Activated naive CD4-positive, alpha-beta T cell (primary cell): ENCODE data around the gene OTOP2.
A peak's percentile ranks its signal among the peaks of the same experiment; 100 is the strongest.
"Not testable (repeated sequence)": the region's sequence is repeated elsewhere in the genome, so short reads cannot be mapped to it uniquely, and the experiment has no call there.

Experiments
- DNase-seq, 4 experiments: peaks; one replicate each; lab custom pipeline; 2025; lab: John Stamatoyannopoulos, UW

Gene OTOP2

GRCh38 chr17:74952431-74953133 lies 28.5 kb downstream of the OTOP2 start:
- no peak for DNase-seq

DNA sequence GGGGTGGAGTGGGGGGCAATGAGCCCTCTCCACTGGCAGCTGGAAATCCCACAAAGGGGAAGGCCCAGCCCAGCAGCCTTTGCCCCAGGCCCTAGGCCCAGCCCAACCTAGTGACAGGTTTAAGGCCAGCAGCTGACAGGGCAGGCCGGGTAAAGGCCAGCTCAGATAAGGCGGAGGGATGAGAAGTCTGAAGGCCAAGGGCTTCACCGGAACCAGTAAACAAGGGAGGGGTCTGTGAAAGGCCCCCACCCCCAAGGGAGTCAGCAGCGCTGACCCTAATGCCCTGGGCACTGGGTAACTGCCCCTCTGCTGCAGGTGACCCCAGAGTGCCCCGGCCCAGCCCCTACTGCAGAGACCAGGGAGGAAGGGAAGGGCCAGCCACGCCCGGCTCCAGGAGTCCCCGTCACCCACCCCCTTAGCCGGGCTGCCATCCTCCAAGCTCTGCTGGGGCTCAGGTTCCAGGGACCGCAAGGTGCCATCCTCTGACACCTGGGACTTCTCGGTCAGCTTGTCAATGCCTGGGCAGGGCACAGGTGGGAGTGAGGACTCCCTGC lies 29.1 kb downstream of the OTOP2 start:
- no peak for DNase-seq

DNA sequence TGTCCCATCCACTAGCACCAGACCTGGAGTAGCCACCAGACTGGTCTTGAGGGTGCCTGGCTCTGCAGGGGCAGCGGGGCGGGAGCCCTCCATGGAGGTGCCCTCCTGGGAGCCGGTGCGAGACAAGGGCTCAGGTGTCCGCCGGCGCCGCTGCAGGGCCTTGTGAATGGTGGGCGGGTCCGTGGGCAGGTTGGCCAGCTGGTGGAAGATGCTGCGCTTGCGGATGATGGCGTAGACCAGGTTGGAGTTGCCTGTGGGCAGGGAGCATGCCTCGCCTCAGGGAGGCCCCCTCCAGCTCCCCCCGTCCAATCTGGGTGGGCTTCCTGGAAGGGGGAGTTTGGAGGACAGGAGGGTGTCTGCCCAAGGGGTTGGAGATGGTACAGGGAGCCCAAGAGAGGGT lies 30.0 kb downstream of the OTOP2 start:
- DNase-seq: no peak

GRCh38 chr17:74954665-74955421 lies 30.8 kb downstream of the OTOP2 start:
- no peak for DNase-seq

DNA sequence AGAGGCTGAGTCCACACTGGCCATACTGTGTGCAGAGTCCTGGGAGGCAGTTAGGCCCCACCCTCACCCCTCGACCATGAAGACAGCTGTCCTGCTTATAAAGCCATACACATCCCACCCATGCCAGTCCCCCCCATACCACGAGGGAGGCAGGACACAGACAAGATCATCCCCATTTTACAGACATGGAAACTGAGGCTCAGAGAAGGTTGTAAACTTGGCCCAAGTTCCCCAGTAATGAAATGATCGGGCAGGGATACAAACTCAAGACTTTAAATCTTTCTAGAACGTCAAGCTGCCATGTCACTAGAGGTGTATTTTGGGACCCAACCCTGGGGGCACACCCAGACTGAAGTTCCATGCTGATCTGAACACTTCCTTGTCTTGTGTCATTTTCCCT lies 32.0 kb downstream of the OTOP2 start:
- DNase-seq: no peak

DNA sequence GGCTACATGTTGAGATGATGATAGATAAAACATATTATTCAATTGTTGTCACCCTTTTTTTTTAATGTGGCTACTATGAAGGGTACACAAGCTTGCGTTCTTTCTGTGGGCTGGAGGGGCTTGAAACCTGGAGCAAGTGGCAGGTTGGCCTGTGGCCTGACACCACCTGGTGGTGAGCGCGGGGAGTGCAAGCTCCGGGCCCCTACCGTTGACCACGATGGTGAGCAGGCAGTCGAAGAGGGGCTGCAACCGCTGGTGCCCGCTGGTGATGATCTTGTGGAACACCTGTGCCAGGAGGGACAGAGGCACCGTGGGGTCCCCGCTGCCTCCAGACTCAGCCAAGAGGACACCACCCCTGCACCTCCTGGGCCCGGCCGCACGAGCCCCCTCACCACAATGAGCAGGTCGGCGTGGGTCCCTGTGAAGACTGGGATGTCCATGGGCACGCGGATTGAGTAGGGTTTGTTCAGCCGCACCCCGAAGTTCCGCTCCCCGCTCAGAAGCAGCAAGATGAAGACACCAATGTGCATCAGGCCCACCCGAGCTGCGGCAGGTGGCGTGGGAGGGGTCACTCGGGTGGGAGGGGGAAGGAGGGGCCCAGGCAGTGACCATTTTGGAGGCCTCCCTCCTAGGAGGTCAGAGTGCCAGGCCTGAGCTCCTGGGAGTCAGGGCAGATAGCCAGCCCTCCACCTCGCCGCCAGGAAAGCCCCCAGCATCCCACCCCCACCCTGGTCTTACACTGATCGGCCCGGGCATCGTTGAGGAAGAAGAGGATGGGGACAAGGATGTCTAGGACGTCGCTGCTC lies 34.1 kb downstream of the OTOP2 start:
- peak; percentile 54 to 86 (median 78) for DNase-seq

- DNase-seq: no peak
These were observed 35.9 kb downstream of the OTOP2 start for GRCh38 chr17:74959826-74960515.

GRCh38 chr17:74960570-74961342 lies 36.7 kb downstream of the OTOP2 start:
- DNase-seq: no peak

- DNase-seq: peak; percentile 59 to 83 (median 75)
These were observed 37.7 kb downstream of the OTOP2 start for GRCh38 chr17:74961657-74962350.

GRCh38 chr17:74962622-74963394 lies 38.7 kb downstream of the OTOP2 start:
- no peak for DNase-seq

- no peak for DNase-seq
These were observed 39.6 kb downstream of the OTOP2 start for GRCh38 chr17:74963656-74964055.

- no peak for DNase-seq
These were observed 40.2 kb downstream of the OTOP2 start for GRCh38 chr17:74964246-74964761.

- no peak for DNase-seq
These were observed 41.0 kb downstream of the OTOP2 start for GRCh38 chr17:74964988-74965622.

DNA sequence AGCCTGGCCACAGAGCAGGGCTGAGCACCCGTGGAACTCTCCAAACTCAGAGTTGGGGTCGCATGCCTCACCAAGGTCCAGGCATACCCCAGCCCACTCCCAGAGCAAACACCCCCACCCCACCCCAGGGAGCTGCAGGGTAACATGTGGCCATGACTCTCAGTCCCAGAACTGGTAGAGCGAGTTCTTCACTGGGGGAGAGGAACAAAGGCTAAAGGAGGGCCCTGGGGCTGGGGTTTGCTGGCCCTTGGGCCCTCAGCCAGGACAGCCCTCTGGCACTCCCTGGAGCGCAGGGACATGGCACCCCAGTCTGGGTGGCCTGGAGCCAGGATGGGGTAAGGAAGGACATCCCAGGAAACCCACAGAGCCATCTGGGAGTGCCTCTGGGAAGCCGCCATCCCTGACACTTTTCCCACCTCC lies 44.3 kb downstream of the OTOP2 start:
- DNase-seq: no peak

GRCh38 chr17:74969501-74969900 lies 45.4 kb downstream of the OTOP2 start:
- not testable (repeated sequence) for DNase-seq

- no peak for DNase-seq
These were observed 46.3 kb downstream of the OTOP2 start for GRCh38 chr17:74970395-74970794.

GRCh38 chr17:74971069-74971841 lies 47.2 kb downstream of the OTOP2 start:
- no peak for DNase-seq

GRCh38 chr17:74971842-74972106 lies 47.7 kb downstream of the OTOP2 start:
- DNase-seq: no peak
